HEK293 (cell line): ENCODE results near the gene ARMH3.

ENCODE experiments used
- CTCF ChIP-seq: fragments of 450-650 bp; formaldehyde crosslinking; IDR thresholded peaks from 2 replicates; pipeline ENCODE4 v1.5.1; 2016; ENCODE audit warnings: missing biosample characterization, missing genetic modification characterization
- TF ChIP-seq, protein P1 (sequence below): fragments of 450-650 bp; formaldehyde crosslinking; optimal IDR thresholded peaks from 2 replicates; pipeline ENCODE3; 2016; ENCODE audit warnings: missing biosample characterization, mild to moderate bottlenecking, missing genetic modification characterization

DNA sequence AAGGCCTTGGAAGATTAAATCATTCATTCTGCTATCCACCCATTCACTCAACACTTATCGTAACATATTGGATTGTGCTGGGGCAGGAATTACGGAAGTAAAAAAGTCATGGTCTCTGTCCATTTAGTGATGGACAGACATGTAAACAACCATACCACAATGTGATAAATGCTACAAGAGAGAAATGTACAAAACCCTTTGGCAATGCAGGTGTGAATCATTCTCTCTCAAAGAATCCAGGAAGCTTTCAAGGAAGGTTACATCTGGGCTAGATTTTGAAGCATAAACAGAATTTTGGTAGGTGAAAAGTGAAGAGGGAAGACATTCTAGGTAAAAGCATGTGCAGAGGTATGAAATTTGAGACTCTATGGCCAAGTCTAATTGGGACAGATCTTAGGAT, 150.7 kb downstream of the ARMH3 start:
- TF ChIP-seq CTCF (tag by site-specific recombination), result no peak
- TF ChIP-seq, protein P1, sequence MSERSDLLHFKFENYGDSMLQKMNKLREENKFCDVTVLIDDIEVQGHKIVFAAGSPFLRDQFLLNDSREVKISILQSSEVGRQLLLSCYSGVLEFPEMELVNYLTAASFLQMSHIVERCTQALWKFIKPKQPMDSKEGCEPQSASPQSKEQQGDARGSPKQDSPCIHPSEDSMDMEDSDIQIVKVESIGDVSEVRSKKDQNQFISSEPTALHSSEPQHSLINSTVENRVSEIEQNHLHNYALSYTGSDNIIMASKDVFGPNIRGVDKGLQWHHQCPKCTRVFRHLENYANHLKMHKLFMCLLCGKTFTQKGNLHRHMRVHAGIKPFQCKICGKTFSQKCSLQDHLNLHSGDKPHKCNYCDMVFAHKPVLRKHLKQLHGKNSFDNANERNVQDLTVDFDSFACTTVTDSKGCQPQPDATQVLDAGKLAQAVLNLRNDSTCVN (tag by site-specific recombination), result no peak
